Calu3 (cell line): ENCODE data around the gene CYP27C1. TPM values are rescaled to one million over a fixed set of nuclear protein-coding genes. Genes with fewer than 3 reads are reported as not detected.

Experiments
- Bru-seq: library from RNA; stranded (reverse); fragments of 400-500 nt; gene quantifications from one replicate; lab custom pipeline; 2021; lab: Mats Ljungman, UMichigan
- BruChase-seq, 2 experiments: library from RNA; stranded (reverse); fragments of 400-500 nt; gene quantifications; one replicate each; lab custom pipeline; 2021; lab: Mats Ljungman, UMichigan
- BruUV-seq: library from RNA; stranded (reverse); fragments of 400-500 nt; replicated peaks from 2 replicates; lab custom pipeline; 2021; lab: Mats Ljungman, UMichigan
- CTCF ChIA-PET: fragments of 300-600 bp; sonication (Branson Sonifier 250); formaldehyde crosslinking; loops from one replicate; lab custom pipeline; 2022; ENCODE audit warnings: antibody characterized with exemption; lab: Charles Lee
- DNase-seq: peaks from one replicate; pipeline ENCODE4 v3.0.0; 2022
- H3K27ac Mint-ChIP-seq: one replicate; pipeline ENCODE4 v1.8.0; 2022; ENCODE audit warnings: mixed read lengths; ENCODE audit not compliant: unreplicated experiment
- H3K27me3 Mint-ChIP-seq: one replicate; pipeline ENCODE4 v1.8.0; 2022; ENCODE audit warnings: mixed read lengths; ENCODE audit not compliant: unreplicated experiment
- H3K36me3 Mint-ChIP-seq: one replicate; pipeline ENCODE4 v1.8.0; 2022; ENCODE audit warnings: mild to moderate bottlenecking, moderate library complexity, mixed read lengths; ENCODE audit not compliant: insufficient read depth, unreplicated experiment
- H3K4me1 Mint-ChIP-seq: one replicate; pipeline ENCODE4 v1.8.0; 2022; ENCODE audit warnings: mild to moderate bottlenecking, low read depth, mixed read lengths; ENCODE audit not compliant: unreplicated experiment
- H3K4me3 Mint-ChIP-seq: one replicate; pipeline ENCODE4 v1.8.0; 2022; ENCODE audit warnings: mild to moderate bottlenecking, low read depth, moderate library complexity, mixed read lengths; ENCODE audit not compliant: unreplicated experiment
- H3K9me3 Mint-ChIP-seq: one replicate; pipeline ENCODE4 v1.8.0; 2022; ENCODE audit warnings: low read depth, mixed read lengths; ENCODE audit not compliant: unreplicated experiment
- CTCF ChIP-seq: fragments of 200-600 bp; IDR thresholded peaks from one replicate; pipeline ENCODE4 v1.8.0; 2022; ENCODE audit warnings: antibody characterized with exemption; ENCODE audit not compliant: unreplicated experiment
- intact Hi-C: fragments of 100-400 bp; cut with micrococcal nuclease; formaldehyde crosslinking; loops from one replicate; pipeline ENCODE4 v1.10.0; 2022; ENCODE audit not compliant: unreplicated experiment
- long read RNA-seq: library from polyadenylated mRNA; stranded (forward); transcript quantifications from one replicate; pipeline ENCODE4 v2.0.0, GENCODE V29; 2022
- total RNA-seq: library from RNA; stranded (reverse); gene quantifications from 2 replicates; pipeline ENCODE4 v1.2.3, GENCODE V29; 2022

Gene CYP27C1
- total RNA-seq (0.07 TPM in 1 of 2 replicates, not detected in the other), Bru-seq, nascent RNA (percentile 8 among the genes with signal in this experiment), BruChase-seq, experiment 1, labeled RNA remaining after a 6-hour chase (percentile 12 among the genes with signal in this experiment), BruChase-seq, experiment 2, labeled RNA remaining after a 2-hour chase (percentile 11 among the genes with signal in this experiment)
- long read RNA-seq, result 0 reads

- no peaks in the 10 kb centered on the region for H3K9me3 Mint-ChIP-seq
- CTCF ChIA-PET, result interaction anchor here (0.8 kb wide), 1 partner anchor 273 kb away, joined by 3 read pairs; no protein-coding TSS in a partner anchor
- peak within 1 kb of the TSS; percentile 27 for H3K27ac Mint-ChIP-seq
- peaks cover 60% of the 10 kb centered on the region for H3K27me3 Mint-ChIP-seq
- no TSS peak for BruUV-seq
- no peak for DNase-seq
- intact Hi-C loops, result no loop called here
- H3K4me1 Mint-ChIP-seq, result peaks cover 35% of the 10 kb centered on the region
- TF ChIP-seq CTCF, result no peak
- H3K36me3 Mint-ChIP-seq, result peaks cover 26% of the 10 kb centered on the region
- peak within 1 kb of the TSS; percentile 74 for H3K4me3 Mint-ChIP-seq
Observed at GRCh38 chr2:127220102-127220767, at the start of gene CYP27C1. TSS of gene CYP27C1 (minus strand) at chr2:127220299. CDS start at chr2:127220270, 29 bp downstream.

GRCh38 chr2:127261804-127262406 is 41.8 kb upstream of the CYP27C1 start:
- H3K36me3 Mint-ChIP-seq, result peaks cover 33% of the 10 kb centered on the region

GRCh38 chr2:127259355-127259754 is 39.3 kb upstream of the CYP27C1 start:
- CTCF ChIA-PET, result no interaction called here
- no peak for DNase-seq
- H3K36me3 Mint-ChIP-seq, result peaks cover 27% of the 10 kb centered on the region

More at GRCh38 chr2:127261804-127262406, 41.8 kb upstream of the CYP27C1 start:
- intact Hi-C loops, result no loop called here
- TF ChIP-seq CTCF, result no peak
- Mint-ChIP-seq H3K27me3 (no peaks in the 10 kb centered on the region), H3K4me3 (no peak overlapping the region), H3K27ac (no peak overlapping the region), H3K9me3 (no peaks in the 10 kb centered on the region), H3K4me1 (no peaks in the 10 kb centered on the region)
- CTCF ChIA-PET, result no interaction called here
- DNase-seq, result no peak
- no TSS peak for BruUV-seq

More at GRCh38 chr2:127259355-127259754, 39.3 kb upstream of the CYP27C1 start:
- Mint-ChIP-seq H3K4me3 (no peak overlapping the region), H3K27ac (no peak overlapping the region), H3K4me1 (peaks cover 15% of the 10 kb centered on the region), H3K9me3 (no peaks in the 10 kb centered on the region), H3K27me3 (no peaks in the 10 kb centered on the region)
- no peak for TF ChIP-seq CTCF
- intact Hi-C loops, result no loop called here
- no TSS peak for BruUV-seq
